ENCODE data around the gene GSS. TPM values are rescaled to one million over a fixed set of nuclear protein-coding genes. Genes with fewer than 3 reads are reported as not detected.
A peak's percentile ranks its signal among the peaks of the same experiment; 100 is the strongest.

The GSS gene
- total RNA-seq, 4 donors from 2014 or later = 56.5 to 86.7 (median 75.2) TPM

DNA sequence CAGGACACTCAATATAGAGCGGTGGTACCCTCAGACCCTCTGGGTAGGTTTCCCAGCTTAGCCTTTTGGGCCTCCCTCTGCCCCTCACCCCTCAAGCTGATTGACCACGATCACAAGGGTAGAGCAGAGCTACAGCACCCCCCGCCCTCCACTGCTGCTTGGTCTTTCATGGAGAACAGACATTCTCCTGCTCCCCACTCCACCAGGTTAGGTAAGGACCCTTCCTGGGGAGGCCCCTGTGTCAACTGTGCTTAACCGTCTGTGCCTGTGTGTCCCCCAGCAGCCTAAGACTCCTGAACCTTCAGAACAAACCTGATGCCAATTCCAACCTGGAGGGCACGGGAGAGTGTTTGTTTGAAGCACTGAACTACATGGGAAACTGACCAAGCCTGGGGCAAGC, 11.8 kb upstream of the GSS start:
- no peaks in the 10 kb centered on the region for H3K36me3 ChIP-seq
- WGBS = 85% methylated on average over 4 of the region's 5 CpGs
- H3K9me3 ChIP-seq = no peaks in the 10 kb centered on the region
- DNase-seq (ENCODE audit: low spot score in 2 of 2) = no peak
- no peak overlapping the region for H3K4me3 ChIP-seq
- no peak overlapping the region for H3K27ac ChIP-seq
- H3K4me1 ChIP-seq = no peaks in the 10 kb centered on the region
- TF ChIP-seq POLR2A (IDR thresholded peaks at IDR 0.05) (no peak), EP300 (IDR thresholded peaks at IDR 0.05) (no peak), POLR2AphosphoS5 (IDR thresholded peaks at IDR 0.05) (no peak)
- TF ChIP-seq, protein P1, sequence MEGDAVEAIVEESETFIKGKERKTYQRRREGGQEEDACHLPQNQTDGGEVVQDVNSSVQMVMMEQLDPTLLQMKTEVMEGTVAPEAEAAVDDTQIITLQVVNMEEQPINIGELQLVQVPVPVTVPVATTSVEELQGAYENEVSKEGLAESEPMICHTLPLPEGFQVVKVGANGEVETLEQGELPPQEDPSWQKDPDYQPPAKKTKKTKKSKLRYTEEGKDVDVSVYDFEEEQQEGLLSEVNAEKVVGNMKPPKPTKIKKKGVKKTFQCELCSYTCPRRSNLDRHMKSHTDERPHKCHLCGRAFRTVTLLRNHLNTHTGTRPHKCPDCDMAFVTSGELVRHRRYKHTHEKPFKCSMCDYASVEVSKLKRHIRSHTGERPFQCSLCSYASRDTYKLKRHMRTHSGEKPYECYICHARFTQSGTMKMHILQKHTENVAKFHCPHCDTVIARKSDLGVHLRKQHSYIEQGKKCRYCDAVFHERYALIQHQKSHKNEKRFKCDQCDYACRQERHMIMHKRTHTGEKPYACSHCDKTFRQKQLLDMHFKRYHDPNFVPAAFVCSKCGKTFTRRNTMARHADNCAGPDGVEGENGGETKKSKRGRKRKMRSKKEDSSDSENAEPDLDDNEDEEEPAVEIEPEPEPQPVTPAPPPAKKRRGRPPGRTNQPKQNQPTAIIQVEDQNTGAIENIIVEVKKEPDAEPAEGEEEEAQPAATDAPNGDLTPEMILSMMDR (IDR thresholded peaks at IDR 0.05) = no peak
- no peaks in the 10 kb centered on the region for H3K27me3 ChIP-seq

DNA sequence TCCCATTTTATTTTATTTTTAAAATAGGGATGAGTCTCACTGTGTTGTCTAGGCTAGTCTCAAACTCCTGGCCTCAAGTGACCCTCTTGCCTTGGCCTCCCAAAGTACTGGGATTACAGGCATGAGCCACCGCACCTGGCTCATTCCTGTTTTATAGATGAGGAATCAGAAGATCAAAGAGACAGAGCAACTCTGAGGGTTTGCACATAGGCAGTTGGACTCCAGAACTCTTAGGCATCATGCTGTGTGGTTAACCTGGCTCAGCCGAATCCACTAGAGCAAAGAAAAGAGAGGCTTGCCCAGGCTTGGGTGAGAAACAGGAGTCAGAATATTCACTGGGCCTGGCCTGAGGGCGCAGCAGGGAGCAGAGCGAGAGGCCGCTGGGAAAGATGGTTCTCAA, 9.4 kb upstream of the GSS start:
- H3K27me3 ChIP-seq = no peaks in the 10 kb centered on the region
- H3K27ac ChIP-seq = no peak overlapping the region
- TF ChIP-seq POLR2AphosphoS5 (IDR thresholded peaks at IDR 0.05) (no peak), EP300 (IDR thresholded peaks at IDR 0.05) (no peak), POLR2A (IDR thresholded peaks at IDR 0.05) (no peak)
- no peaks in the 10 kb centered on the region for H3K36me3 ChIP-seq
- H3K9me3 ChIP-seq = no peaks in the 10 kb centered on the region
- WGBS = 98% methylated on average over 5 of the region's 5 CpGs
- no peak for DNase-seq (ENCODE audit: low spot score in 2 of 2)
- no peaks in the 10 kb centered on the region for H3K4me1 ChIP-seq
- H3K4me3 ChIP-seq = no peak overlapping the region

DNA sequence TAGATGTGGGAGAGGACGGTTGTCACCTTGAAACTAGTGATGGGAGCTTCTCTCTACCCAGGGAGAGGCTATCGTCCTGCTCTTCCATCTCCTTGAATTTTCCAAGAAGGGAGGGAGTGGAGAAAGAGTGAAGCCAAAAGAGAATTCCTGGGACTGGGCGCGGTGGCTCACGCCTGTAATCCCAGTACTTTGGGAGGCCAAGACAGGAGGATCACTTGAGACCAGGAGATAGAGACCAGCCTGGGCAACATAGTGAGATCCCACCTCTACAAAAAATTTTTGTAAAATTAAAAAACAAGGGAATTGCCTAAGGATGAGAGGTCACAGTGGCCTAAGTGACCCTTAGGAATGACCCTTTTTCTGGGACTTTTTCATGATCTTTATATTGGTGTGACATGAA, 8.9 kb upstream of the GSS start:
- Histone ChIP-seq H3K36me3 (no peaks in the 10 kb centered on the region), H3K27me3 (no peaks in the 10 kb centered on the region), H3K9me3 (no peaks in the 10 kb centered on the region), H3K27ac (no peak overlapping the region), H3K4me1 (no peaks in the 10 kb centered on the region), H3K4me3 (no peak overlapping the region)
- WGBS = 91% methylated on average over 5 of the region's 5 CpGs
- no peak for DNase-seq (ENCODE audit: low spot score in 2 of 2)
- TF ChIP-seq POLR2AphosphoS5 (IDR thresholded peaks at IDR 0.05) = no peak
- TF ChIP-seq EP300 (IDR thresholded peaks at IDR 0.05) = no peak
- TF ChIP-seq, protein P1 (IDR thresholded peaks at IDR 0.05) = no peak

DNA sequence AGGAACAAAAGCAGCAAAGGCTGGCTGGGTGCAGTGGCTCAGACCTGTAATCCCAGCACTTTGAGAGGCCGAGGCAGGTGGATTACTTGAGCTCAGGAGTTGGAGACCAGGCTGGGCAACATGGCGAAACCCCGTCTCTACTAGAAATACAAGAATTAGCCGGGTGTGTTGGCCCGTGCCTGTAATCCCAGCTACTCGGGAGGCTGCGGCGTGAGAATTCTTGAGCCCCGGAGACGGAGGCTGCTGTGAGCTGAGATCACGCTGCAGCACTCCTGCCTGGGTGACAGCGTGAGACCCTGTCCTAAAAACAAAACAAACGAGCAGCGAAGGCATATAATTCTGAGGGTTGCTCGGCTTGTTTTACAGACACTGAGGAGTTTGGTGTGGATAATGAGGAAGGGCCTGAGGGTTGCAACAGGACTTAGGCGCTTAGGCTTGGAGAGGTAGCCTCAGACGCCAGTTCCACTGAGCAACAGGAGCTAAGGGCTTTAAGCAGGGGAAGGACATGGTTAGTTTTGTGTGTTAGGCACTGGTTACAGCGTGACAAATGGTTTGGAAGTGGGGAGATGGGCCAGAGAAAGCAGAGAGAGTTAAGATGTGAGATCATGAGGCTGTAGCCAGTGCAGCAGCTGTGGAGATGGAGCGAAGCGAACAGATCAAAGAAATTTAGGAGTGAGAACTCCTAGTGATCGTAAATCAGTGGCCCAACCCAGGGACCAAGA, 1.3 kb upstream of the GSS start:
- TF ChIP-seq POLR2A (IDR thresholded peaks at IDR 0.05) (no peak), POLR2AphosphoS5 (IDR thresholded peaks at IDR 0.05) (no peak), EP300 (IDR thresholded peaks at IDR 0.05) (no peak)
- TF ChIP-seq, protein P1 (IDR thresholded peaks at IDR 0.05) = no peak
- Histone ChIP-seq H3K27me3 (no peaks in the 10 kb centered on the region), H3K36me3 (no peaks in the 10 kb centered on the region), H3K27ac (no peak overlapping the region), H3K9me3 (no peaks in the 10 kb centered on the region), H3K4me3 (no peak overlapping the region), H3K4me1 (peaks cover 18% of the 10 kb centered on the region)
- 77% methylated on average over 21 of the region's 21 CpGs for WGBS
- no peak for DNase-seq (ENCODE audit: low spot score in 2 of 2)

DNA sequence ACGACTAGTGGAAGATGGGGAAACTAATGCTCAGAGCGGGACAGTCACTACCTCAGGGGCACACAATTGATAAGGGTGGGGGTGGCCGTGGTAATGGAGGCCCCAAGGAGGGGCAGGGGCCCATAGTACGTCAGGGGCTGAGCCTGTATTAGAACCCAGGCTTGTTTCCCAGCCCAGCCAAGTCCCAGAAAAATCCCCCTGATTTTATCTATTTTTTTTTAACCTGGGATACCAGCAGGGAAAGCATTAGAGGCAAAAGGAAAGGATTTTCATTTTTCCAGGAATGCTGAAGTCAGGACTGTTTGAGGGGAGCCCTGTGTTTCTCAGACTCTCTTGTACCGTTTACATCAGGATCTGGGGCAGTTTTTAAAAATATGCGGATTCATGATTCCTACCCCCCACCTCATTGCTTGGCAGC, 444 bp upstream of the GSS start:
- TF ChIP-seq EP300 (IDR thresholded peaks at IDR 0.05) (no peak), POLR2A (IDR thresholded peaks at IDR 0.05) (no peak), POLR2AphosphoS5 (IDR thresholded peaks at IDR 0.05) (no peak)
- TF ChIP-seq, protein P1 (IDR thresholded peaks at IDR 0.05) = no peak
- peak overlapping the region; percentile 77 for H3K27ac ChIP-seq

More for the DNA sequence above, 444 bp upstream of the GSS start:
- 16% methylated on average over 6 of the region's 6 CpGs for WGBS
- Histone ChIP-seq H3K4me1 (peaks cover 21% of the 10 kb centered on the region), H3K27me3 (no peaks in the 10 kb centered on the region), H3K9me3 (no peaks in the 10 kb centered on the region), H3K36me3 (no peaks in the 10 kb centered on the region), H3K4me3 (peak overlapping the region; percentile 68)
- no peak for DNase-seq (ENCODE audit: low spot score in 2 of 2)
